Keratinocyte (primary cell): ENCODE results near the gene GPR171. TPM values are rescaled to one million over a fixed set of nuclear protein-coding genes. Genes with fewer than 3 reads are reported as not detected.

Source experiments
- DNase-seq: peaks from one replicate; pipeline ENCODE4 v3.0.0-alpha.2; 2011; ENCODE audit warnings: low read depth, missing footprints, low spot score
- FAIRE-seq: peaks from 2 replicates; lab custom pipeline; 2011; peaks lifted over from hg19 to GRCh38; lab: Jason Lieb, UNC
- H2AFZ ChIP-seq: 2 replicates; pipeline ENCODE4 v1.6.0; 2012; ENCODE audit warnings: low read length, control low read depth, inconsistent platforms; ENCODE audit not compliant: control insufficient read depth
- H3K27ac ChIP-seq: 2 replicates; pipeline ENCODE4 v1.5.1; 2011; ENCODE audit warnings: low read length; ENCODE audit not compliant: control insufficient read depth, insufficient read depth
- H3K27me3 ChIP-seq: 3 replicates; pipeline ENCODE4 v1.6.0; 2011; ENCODE audit warnings: low read length; ENCODE audit not compliant: control insufficient read depth, insufficient read depth; ENCODE audit errors: extremely low read depth
- H3K36me3 ChIP-seq, 2 experiments: 2 replicates in 1 of 2; 3 replicates in 1 of 2; pipeline ENCODE4 v1.5.1; 2011; ENCODE audit warnings: low read length in 2 of 2, mild to moderate bottlenecking in 1 of 2; ENCODE audit not compliant: control insufficient read depth in 2 of 2, insufficient read depth in 2 of 2; ENCODE audit errors: extremely low read depth in 1 of 2
- H3K4me1 ChIP-seq: 3 replicates; pipeline ENCODE4 v1.5.1; 2011; ENCODE audit warnings: low read length; ENCODE audit not compliant: control insufficient read depth, insufficient read depth; ENCODE audit errors: extremely low read depth
- H3K4me2 ChIP-seq: 3 replicates; pipeline ENCODE4 v1.6.0; 2011; ENCODE audit warnings: low read depth, low read length; ENCODE audit not compliant: control insufficient read depth, insufficient read depth; ENCODE audit errors: extremely low read depth
- H3K4me3 ChIP-seq, 3 experiments: fragments of 200-600 bp in 1 of 3; sonication (generic) in 1 of 3; 2 replicates in 2 of 3; 3 replicates in 1 of 3; pipeline ENCODE4 v1.5.1; 2011 to 2016; ENCODE audit warnings: low read length in 3 of 3, mild to moderate bottlenecking in 3 of 3, control low read depth in 2 of 3, inconsistent platforms in 1 of 3, low read depth in 1 of 3, mixed read lengths in 1 of 3, mixed run types in 1 of 3, moderate library complexity in 1 of 3; ENCODE audit not compliant: control insufficient read depth in 2 of 3, insufficient read depth in 2 of 3; ENCODE audit errors: extremely low read depth in 1 of 3
- H3K79me2 ChIP-seq: 2 replicates; pipeline ENCODE4 v1.6.0; 2012; ENCODE audit warnings: low read length; ENCODE audit not compliant: control insufficient read depth, insufficient read depth
- H3K9ac ChIP-seq: 3 replicates; pipeline ENCODE4 v1.6.0; 2011; ENCODE audit warnings: low read length; ENCODE audit not compliant: control insufficient read depth, insufficient read depth; ENCODE audit errors: extremely low read depth
- H3K9me1 ChIP-seq: 3 replicates; pipeline ENCODE4 v1.6.0; 2011; ENCODE audit warnings: low read length; ENCODE audit not compliant: control insufficient read depth, insufficient read depth; ENCODE audit errors: extremely low read depth
- H3K9me3 ChIP-seq: 2 replicates; pipeline ENCODE4 v1.5.1; 2012; ENCODE audit warnings: low read depth, low read length; ENCODE audit not compliant: control insufficient read depth
- H4K20me1 ChIP-seq: 3 replicates; pipeline ENCODE4 v1.6.0; 2011; ENCODE audit warnings: low read length; ENCODE audit not compliant: control insufficient read depth, insufficient read depth; ENCODE audit errors: extremely low read depth
- EZH2 ChIP-seq: IDR thresholded peaks from one replicate; pipeline ENCODE4 v1.6.1; 2012; ENCODE audit warnings: inconsistent platforms, mild to moderate bottlenecking, low read length, moderate library complexity
- dilution Hi-C: fragments of 300-500 bp; cut with MboI; formaldehyde crosslinking; loops from one replicate; pipeline ENCODE4 v1.7.0; 2020; ENCODE audit warnings: low sequenced_read_pairs; ENCODE audit not compliant: extremely low pct_ligation_motif_present
- polyA plus RNA-seq, 5 experiments: library from polyadenylated mRNA; depleted of rRNA in 3 of 5; stranded (reverse) in 3 of 5; stranded (forward) in 1 of 5; unstranded in 1 of 5; fragments of >200 nt; gene quantifications; 1 replicate in 1 of 5; 2 replicates in 3 of 5; 3 replicates in 1 of 5; pipeline versions ENCODE4 v1.2.1 to v1.2.3, GENCODE V29; 2011 to 2012; ENCODE audit warnings: missing spikeins in 2 of 5, low read depth in 1 of 5, low replicate concordance in 1 of 5
- TF ChIP-seq, protein P1 (sequence below), 3 experiments: IDR thresholded peaks in 1 of 3; conservative IDR thresholded peaks in 1 of 3; optimal IDR thresholded peaks in 1 of 3; 2 replicates in 2 of 3; 3 replicates in 1 of 3; pipeline versions ENCODE3 to v1.5.1; 2011; ENCODE audit warnings: low read length in 3 of 3, mild to moderate bottlenecking in 3 of 3, moderate library complexity in 2 of 3, control low read depth in 1 of 3, inconsistent platforms in 1 of 3; ENCODE audit not compliant: insufficient read depth in 2 of 3; ENCODE audit errors: extremely low read depth in 1 of 3

GPR171 gene
- polyA plus RNA-seq, 1 donor (not counting 4 experiments of a cell fraction or from before 2014, with no cell fraction given): not detected

DNA sequence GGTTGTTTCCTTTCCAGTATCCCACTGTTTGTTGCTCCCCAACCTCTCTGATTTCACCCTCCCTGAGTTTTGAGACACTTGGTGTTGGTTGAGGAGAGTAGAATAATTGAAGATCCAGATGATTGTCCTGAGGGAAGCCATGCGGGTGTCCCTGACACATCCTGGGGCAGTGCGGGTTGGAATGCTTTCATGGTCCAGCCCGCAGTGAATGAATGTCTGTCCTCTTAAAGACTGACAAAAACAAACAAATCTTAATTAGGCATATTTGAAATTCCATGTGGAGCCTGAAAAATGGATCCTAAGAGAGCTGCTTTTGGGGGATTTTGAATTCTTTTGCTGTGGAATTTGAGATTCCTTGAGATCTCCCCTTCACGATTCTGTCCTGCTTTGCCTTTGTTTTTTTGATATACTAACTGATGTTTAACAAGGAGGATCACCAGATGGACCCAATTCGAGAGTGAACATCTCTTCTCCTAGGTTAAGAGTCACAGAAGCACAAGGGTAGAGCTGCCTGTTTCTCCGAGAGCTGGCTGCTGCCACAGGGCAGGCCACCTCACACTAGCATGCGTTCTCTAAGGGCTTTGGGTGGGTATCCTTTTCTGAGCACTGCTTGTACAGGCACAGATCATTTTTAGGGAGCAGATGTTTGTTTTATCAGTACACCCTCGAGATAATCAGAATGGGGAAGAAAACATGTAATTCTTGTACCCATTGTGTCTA is 47.4 kb downstream of the GPR171 start:
- no peaks in the 10 kb centered on the region for H3K9me1 ChIP-seq
- H3K9me3 ChIP-seq: no peaks in the 10 kb centered on the region
- H3K79me2 ChIP-seq: no peaks in the 10 kb centered on the region
- H3K4me1 ChIP-seq: no peaks in the 10 kb centered on the region
- FAIRE-seq: no peak
- dilution Hi-C loops: no loop called here
- H3K27me3 ChIP-seq: no peaks in the 10 kb centered on the region
- H3K36me3 ChIP-seq: no peaks in the 10 kb centered on the region
- H2AFZ ChIP-seq: no peak overlapping the region
- no peak for DNase-seq
- H3K4me3 ChIP-seq: no peak overlapping the region
- no peaks in the 10 kb centered on the region for H4K20me1 ChIP-seq
- no peak overlapping the region for H3K27ac ChIP-seq
- no peak overlapping the region for H3K9ac ChIP-seq
- H3K4me2 ChIP-seq: no peak overlapping the region
- TF ChIP-seq, protein P1, sequence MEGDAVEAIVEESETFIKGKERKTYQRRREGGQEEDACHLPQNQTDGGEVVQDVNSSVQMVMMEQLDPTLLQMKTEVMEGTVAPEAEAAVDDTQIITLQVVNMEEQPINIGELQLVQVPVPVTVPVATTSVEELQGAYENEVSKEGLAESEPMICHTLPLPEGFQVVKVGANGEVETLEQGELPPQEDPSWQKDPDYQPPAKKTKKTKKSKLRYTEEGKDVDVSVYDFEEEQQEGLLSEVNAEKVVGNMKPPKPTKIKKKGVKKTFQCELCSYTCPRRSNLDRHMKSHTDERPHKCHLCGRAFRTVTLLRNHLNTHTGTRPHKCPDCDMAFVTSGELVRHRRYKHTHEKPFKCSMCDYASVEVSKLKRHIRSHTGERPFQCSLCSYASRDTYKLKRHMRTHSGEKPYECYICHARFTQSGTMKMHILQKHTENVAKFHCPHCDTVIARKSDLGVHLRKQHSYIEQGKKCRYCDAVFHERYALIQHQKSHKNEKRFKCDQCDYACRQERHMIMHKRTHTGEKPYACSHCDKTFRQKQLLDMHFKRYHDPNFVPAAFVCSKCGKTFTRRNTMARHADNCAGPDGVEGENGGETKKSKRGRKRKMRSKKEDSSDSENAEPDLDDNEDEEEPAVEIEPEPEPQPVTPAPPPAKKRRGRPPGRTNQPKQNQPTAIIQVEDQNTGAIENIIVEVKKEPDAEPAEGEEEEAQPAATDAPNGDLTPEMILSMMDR (optimal IDR thresholded peaks at IDR 0.05 in 1 of 3, IDR thresholded peaks at IDR 0.05 in 1 of 3, conservative IDR thresholded peaks at IDR 0.05 in 1 of 3; ENCODE audit: extremely low read depth in 1 of 3, insufficient read depth in 2 of 3, low read length in 3 of 3): no peak
- TF ChIP-seq EZH2: no peak

DNA sequence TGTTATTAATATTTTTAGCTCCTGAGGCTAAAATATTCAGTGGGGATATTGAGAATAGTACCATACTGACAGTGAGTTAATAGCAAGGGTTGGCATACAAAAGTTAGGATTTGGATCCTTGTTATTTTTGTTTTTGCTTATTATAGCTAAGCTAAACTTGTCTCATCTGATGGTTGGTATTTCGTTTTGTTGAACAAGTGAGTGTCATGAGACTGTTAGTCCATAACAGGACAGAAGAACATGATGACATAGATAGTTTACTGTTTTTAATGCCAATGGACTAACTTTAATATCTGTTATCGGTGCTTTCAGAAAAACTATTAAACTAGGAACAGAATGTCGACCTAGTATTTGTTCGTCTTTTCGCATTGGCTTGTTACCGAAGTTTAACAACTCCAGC is 48.5 kb downstream of the GPR171 start:
- FAIRE-seq: no peak

More for the DNA sequence above, 48.5 kb downstream of the GPR171 start:
- Histone ChIP-seq H3K27me3 (no peaks in the 10 kb centered on the region), H3K4me2 (no peak overlapping the region), H3K9me1 (no peaks in the 10 kb centered on the region), H3K9me3 (no peaks in the 10 kb centered on the region), H2AFZ (no peak overlapping the region), H3K36me3 (no peaks in the 10 kb centered on the region), H3K79me2 (no peaks in the 10 kb centered on the region), H3K9ac (no peak overlapping the region), H3K4me3 (no peak overlapping the region), H4K20me1 (no peaks in the 10 kb centered on the region), H3K4me1 (no peaks in the 10 kb centered on the region), H3K27ac (no peak overlapping the region)
- dilution Hi-C loops: no loop called here
- no peak for TF ChIP-seq EZH2
- TF ChIP-seq, protein P1 (optimal IDR thresholded peaks at IDR 0.05 in 1 of 3, IDR thresholded peaks at IDR 0.05 in 1 of 3, conservative IDR thresholded peaks at IDR 0.05 in 1 of 3; ENCODE audit: extremely low read depth in 1 of 3, insufficient read depth in 2 of 3, low read length in 3 of 3): no peak
- DNase-seq: no peak
